A549 (cell line): ENCODE data around the gene THEM4. TPM values are rescaled to one million over a fixed set of nuclear protein-coding genes. Genes with fewer than 3 reads are reported as not detected.

ENCODE experiments used
- ATAC-seq, 2 experiments: fragments of 200-7000 bp in 1 of 2; fragments of >200 bp in 1 of 2; cut with Nextera tagmentation in 1 of 2; cut with Tn5 transposase in 1 of 2; 3 replicates each; pipeline versions ENCODE4 v1.8.0 to v1.9.1; 2018 to 2020; ENCODE audit warnings: mild to moderate bottlenecking in 1 of 2, moderate library complexity in 1 of 2
- CTCF ChIA-PET: fragments of 300-600 bp; sonication (Branson Sonifier 250); formaldehyde crosslinking; extraction: SDS; loops from one replicate; lab custom pipeline; 2021; ENCODE audit warnings: antibody characterized with exemption, inconsistent platforms; lab: Yijun Ruan, JAX
- POLR2A ChIA-PET: fragments of 350-600 bp; formaldehyde crosslinking; extraction: SDS; loops from one replicate; lab custom pipeline; 2021; ENCODE audit warnings: antibody characterized with exemption, inconsistent platforms; lab: Yijun Ruan, JAX
- DNase-seq, 2 experiments: peaks; one replicate each; pipeline versions ENCODE4 v3.0.0 to v3.0.0-alpha.2; 2011 to 2016; ENCODE audit warnings: low read depth in 1 of 2, low spot score in 1 of 2
- FAIRE-seq: peaks from 2 replicates; lab custom pipeline; 2011; peaks lifted over from hg19 to GRCh38; lab: Jason Lieb, UNC
- H3K27ac ChIP-seq, 2 experiments: fragments of >200 bp; sonication (Bioruptor Twin); formaldehyde crosslinking; 3 replicates each; pipeline ENCODE4 v1.5.1; 2016 to 2017
- H3K4me1 ChIP-seq: fragments of >200 bp; sonication (Bioruptor Twin); formaldehyde crosslinking; 3 replicates; pipeline ENCODE4 v1.6.1; 2016
- H3K4me2 ChIP-seq: fragments of >200 bp; sonication (Bioruptor Twin); formaldehyde crosslinking; 3 replicates; pipeline ENCODE4 v1.6.1; 2016
- H3K4me3 ChIP-seq: fragments of >200 bp; sonication (Bioruptor Twin); formaldehyde crosslinking; 3 replicates; pipeline ENCODE4 v1.5.1; 2016
- H3K9me3 ChIP-seq: fragments of >200 bp; sonication (Bioruptor Twin); formaldehyde crosslinking; 3 replicates; pipeline ENCODE4 v1.6.1; 2016
- ATOH8 ChIP-seq: fragments of 250-450 bp; sonication (Bioruptor Pico); IDR thresholded peaks from 2 replicates; pipeline ENCODE4 v1.5.0; 2020; ENCODE audit warnings: low read depth, mild to moderate bottlenecking, moderate library complexity
- CBX8 ChIP-seq: fragments of 200-600 bp; sonication (generic); IDR thresholded peaks from 2 replicates; pipeline ENCODE4 v1.6.1; 2016
- CTCF ChIP-seq: fragments of >200 bp; sonication (Bioruptor Twin); formaldehyde crosslinking; IDR thresholded peaks from 3 replicates; pipeline ENCODE4 v1.5.1; 2016
- E2F6 ChIP-seq: IDR thresholded peaks from 2 replicates; pipeline ENCODE4 v1.6.1; 2012; ENCODE audit warnings: low read depth, borderline replicate concordance
- EHF ChIP-seq: fragments of 250-450 bp; sonication (Bioruptor Pico); IDR thresholded peaks from 2 replicates; pipeline ENCODE4 v1.5.0; 2020; ENCODE audit warnings: mild to moderate bottlenecking
- EHMT2 ChIP-seq: fragments of 200-600 bp; sonication (generic); IDR thresholded peaks from 2 replicates; pipeline ENCODE4 v1.6.1; 2016; ENCODE audit warnings: antibody characterized with exemption, low read depth, mild to moderate bottlenecking, moderate library complexity
- ELK1 ChIP-seq: fragments of 150-350 bp; IDR thresholded peaks from 2 replicates; pipeline ENCODE4 v1.6.1; 2014; ENCODE audit warnings: low read depth, mild to moderate bottlenecking, low read length
- ESRRA ChIP-seq: fragments of 150-350 bp; IDR thresholded peaks from 2 replicates; pipeline ENCODE4 v1.6.1; 2014; ENCODE audit warnings: mild to moderate bottlenecking, low read length, borderline replicate concordance
- FOSB ChIP-seq: fragments of 250-450 bp; sonication (Bioruptor Pico); IDR thresholded peaks from 2 replicates; pipeline ENCODE4 v1.5.0; 2020; ENCODE audit warnings: mild to moderate bottlenecking, moderate library complexity
- HMGXB4 ChIP-seq: fragments of 250-450 bp; sonication (Bioruptor Pico); IDR thresholded peaks from 2 replicates; pipeline ENCODE4 v1.5.0; 2021; ENCODE audit warnings: mild to moderate bottlenecking, moderate library complexity, borderline replicate concordance
- HOXB13 ChIP-seq: fragments of 250-450 bp; sonication (Bioruptor Pico); IDR thresholded peaks from 2 replicates; pipeline ENCODE4 v1.5.0; 2020; ENCODE audit warnings: low read depth, mild to moderate bottlenecking, moderate library complexity
- HOXB5 ChIP-seq: fragments of 250-450 bp; sonication (Bioruptor Pico); IDR thresholded peaks from 2 replicates; pipeline ENCODE4 v1.5.0; 2020; ENCODE audit warnings: mild to moderate bottlenecking, moderate library complexity
- JUN ChIP-seq, 2 experiments: fragments of >200 bp; sonication (Bioruptor Twin); formaldehyde crosslinking; IDR thresholded peaks; 2 replicates in 1 of 2; 3 replicates in 1 of 2; pipeline ENCODE4 v1.6.1; 2016 to 2017
- MAFK ChIP-seq: fragments of 450-650 bp; IDR thresholded peaks from 2 replicates; pipeline ENCODE4 v1.6.1; 2014; ENCODE audit not compliant: partially characterized antibody
- MAX ChIP-seq: IDR thresholded peaks from 2 replicates; pipeline ENCODE4 v1.6.1; 2012
- MYC ChIP-seq: IDR thresholded peaks from 2 replicates; pipeline ENCODE4 v1.6.1; 2012; ENCODE audit warnings: mild to moderate bottlenecking, inconsistent platforms, low read length, improper control_type of control experiment, borderline replicate concordance
- NR3C1 ChIP-seq: fragments of >200 bp; sonication (Bioruptor Twin); formaldehyde crosslinking; IDR thresholded peaks from 3 replicates; pipeline ENCODE4 v1.6.1; 2017
- RAD21 ChIP-seq, 2 experiments: fragments of >200 bp in 1 of 2; sonication (Bioruptor Twin) in 1 of 2; formaldehyde crosslinking in 1 of 2; IDR thresholded peaks in 1 of 2; conservative IDR thresholded peaks in 1 of 2; 2 replicates in 1 of 2; 3 replicates in 1 of 2; pipeline ENCODE4 v1.6.1; 2012 to 2018; ENCODE audit warnings: inconsistent platforms in 1 of 2
- RNF2 ChIP-seq: fragments of 200-600 bp; sonication (generic); IDR thresholded peaks from 2 replicates; pipeline ENCODE4 v1.6.1; 2016; ENCODE audit warnings: low read depth, mild to moderate bottlenecking, antibody characterized with exemption, moderate library complexity, borderline replicate concordance
- SMC3 ChIP-seq: fragments of >200 bp; sonication (Bioruptor Twin); formaldehyde crosslinking; IDR thresholded peaks from 3 replicates; pipeline ENCODE4 v1.6.1; 2018; ENCODE audit warnings: inconsistent platforms
- SREBF2 ChIP-seq: fragments of 450-650 bp; IDR thresholded peaks from 2 replicates; pipeline ENCODE4 v1.6.1; 2014; ENCODE audit warnings: mild to moderate bottlenecking, moderate library complexity
- TP53 ChIP-seq: fragments of 250-450 bp; sonication (Bioruptor Pico); IDR thresholded peaks from 2 replicates; pipeline ENCODE4 v1.5.0; 2021; ENCODE audit warnings: mild to moderate bottlenecking, moderate library complexity
- ZFP36 ChIP-seq: fragments of 450-650 bp; IDR thresholded peaks from 2 replicates; pipeline ENCODE4 v1.6.1; 2014; ENCODE audit warnings: borderline replicate concordance; ENCODE audit not compliant: partially characterized antibody
- WGBS: methylation state at CpG from one replicate; pipeline ENCODE4 v1.1.6; 2017; ENCODE audit errors: missing lambda C conversion rate; 5-methylcytosine and 5-hydroxymethylcytosine counted together
- polyA plus RNA-seq, 4 experiments: library from polyadenylated mRNA; depleted of rRNA in 3 of 4; stranded (reverse); fragments of >200 nt; fragmentation: RNase III in 1 of 4; extraction: RNeasy Plus Mini Kit Qiagen cat#74134 plus additional on column Dnase treatment in 1 of 4; gene quantifications; 2 replicates in 3 of 4; 3 replicates in 1 of 4; pipeline ENCODE4 v1.2.3, GENCODE V29; 2011 to 2017
- TF ChIP-seq, protein P1 (sequence below): fragments of >200 bp; sonication (Bioruptor Twin); formaldehyde crosslinking; IDR thresholded peaks from 3 replicates; pipeline ENCODE4 v1.6.1; 2016
- TF ChIP-seq, protein P2 (sequence below): IDR thresholded peaks from 2 replicates; pipeline ENCODE4 v1.6.1; 2012

The THEM4 gene
- polyA plus RNA-seq, 2 of the 4 experiments (the other 2 are of a cell fraction) = 16.6 to 32.3 TPM

- TF ChIP-seq ELK1 (no peak), CBX8 (no peak), ZFP36 (no peak), RAD21 (conservative IDR thresholded peaks at IDR 0.05 in 1 of 2, IDR thresholded peaks at IDR 0.05 in 1 of 2) (no peak), HOXB13 (no peak), RNF2 (no peak), E2F6 (no peak), HMGXB4 (CRISPR knock-in tag) (no peak), TP53 (CRISPR knock-in tag) (no peak)
- TF ChIP-seq, protein P1, sequence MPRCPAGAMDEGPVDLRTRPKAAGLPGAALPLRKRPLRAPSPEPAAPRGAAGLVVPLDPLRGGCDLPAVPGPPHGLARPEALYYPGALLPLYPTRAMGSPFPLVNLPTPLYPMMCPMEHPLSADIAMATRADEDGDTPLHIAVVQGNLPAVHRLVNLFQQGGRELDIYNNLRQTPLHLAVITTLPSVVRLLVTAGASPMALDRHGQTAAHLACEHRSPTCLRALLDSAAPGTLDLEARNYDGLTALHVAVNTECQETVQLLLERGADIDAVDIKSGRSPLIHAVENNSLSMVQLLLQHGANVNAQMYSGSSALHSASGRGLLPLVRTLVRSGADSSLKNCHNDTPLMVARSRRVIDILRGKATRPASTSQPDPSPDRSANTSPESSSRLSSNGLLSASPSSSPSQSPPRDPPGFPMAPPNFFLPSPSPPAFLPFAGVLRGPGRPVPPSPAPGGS = no peak
- TF ChIP-seq, protein P2, sequence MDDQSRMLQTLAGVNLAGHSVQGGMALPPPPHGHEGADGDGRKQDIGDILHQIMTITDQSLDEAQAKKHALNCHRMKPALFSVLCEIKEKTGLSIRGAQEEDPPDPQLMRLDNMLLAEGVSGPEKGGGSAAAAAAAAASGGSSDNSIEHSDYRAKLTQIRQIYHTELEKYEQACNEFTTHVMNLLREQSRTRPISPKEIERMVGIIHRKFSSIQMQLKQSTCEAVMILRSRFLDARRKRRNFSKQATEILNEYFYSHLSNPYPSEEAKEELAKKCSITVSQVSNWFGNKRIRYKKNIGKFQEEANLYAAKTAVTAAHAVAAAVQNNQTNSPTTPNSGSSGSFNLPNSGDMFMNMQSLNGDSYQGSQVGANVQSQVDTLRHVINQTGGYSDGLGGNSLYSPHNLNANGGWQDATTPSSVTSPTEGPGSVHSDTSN = no peak
- ATAC-seq = no peak
- no peak for FAIRE-seq
- H3K4me1 ChIP-seq = peaks cover 20% of the 10 kb centered on the region
- DNase-seq = no peak
- no peak overlapping the region for H3K27ac ChIP-seq
- 67% methylated on average over 3 of the region's 9 CpGs for WGBS
- H3K4me2 ChIP-seq = no peak overlapping the region
- POLR2A ChIA-PET = no interaction called here
- no peak overlapping the region for H3K4me3 ChIP-seq
- CTCF ChIA-PET = interaction anchor here (0.6 to 1.4 kb wide), 2 partner anchors 9 to 363 kb away, joined by 5 to 6 read pairs; no protein-coding TSS in a partner anchor
- H3K9me3 ChIP-seq = no peaks in the 10 kb centered on the region
These were observed 81.5 kb downstream of the THEM4 start for GRCh38 chr1:151827853-151828252.

DNA sequence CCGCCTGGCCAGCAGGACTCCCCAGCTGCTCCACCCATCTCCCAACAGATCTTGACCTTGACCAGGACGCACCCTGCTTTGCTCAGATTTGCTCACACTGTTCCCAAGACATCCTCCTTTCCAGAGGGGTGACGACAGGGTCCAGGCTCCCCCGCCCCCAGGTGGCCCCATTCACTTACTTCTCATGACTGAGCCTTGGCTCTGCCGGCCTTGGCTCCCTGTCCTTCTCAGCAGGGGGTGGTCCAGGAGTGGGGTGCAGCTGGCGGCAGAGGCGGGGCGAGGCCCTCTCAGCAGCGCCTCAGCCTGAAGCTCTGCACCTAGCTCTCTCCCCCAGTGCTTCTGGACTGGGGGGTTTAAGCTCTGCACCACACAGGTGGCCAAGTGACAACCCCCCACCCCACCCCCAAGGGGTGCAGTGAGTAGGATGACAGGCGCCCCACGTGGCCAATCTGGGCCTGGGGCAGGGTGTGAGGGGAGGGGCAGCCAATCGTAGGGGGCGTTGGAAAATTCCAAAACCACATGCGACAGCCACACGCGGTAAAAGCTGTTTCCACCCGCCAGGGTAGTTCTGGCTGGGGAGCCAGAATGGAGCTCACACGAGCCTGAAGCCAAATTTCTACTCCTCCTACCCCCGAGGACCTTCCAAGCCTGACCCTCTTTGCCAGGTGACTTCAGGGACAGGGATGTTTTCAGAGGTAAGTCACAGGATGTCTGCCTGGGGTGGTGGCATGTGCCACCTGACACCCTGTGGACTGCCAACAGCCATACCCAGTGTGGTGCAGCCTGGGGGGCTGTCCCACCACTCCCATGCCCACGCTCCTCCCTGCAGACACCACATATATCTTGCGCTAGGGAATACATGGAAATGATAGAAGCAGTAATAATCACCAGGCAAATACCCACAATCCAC is 83.3 kb downstream of the THEM4 start:
- H3K4me3 ChIP-seq = no peak overlapping the region
- no peak overlapping the region for H3K27ac ChIP-seq
- H3K4me2 ChIP-seq = no peak overlapping the region
- ChIA-PET POLR2A (interaction anchor here (0.6 kb wide), 1 partner anchor 115 kb away, joined by 4 read pairs; no protein-coding TSS in a partner anchor), CTCF (interaction anchor here (1.1 to 8.7 kb wide), 2 partner anchors 11 to 14 kb away, joined by 3 to 77 read pairs; no protein-coding TSS in a partner anchor)
- no peaks in the 10 kb centered on the region for H3K9me3 ChIP-seq
- no peak for DNase-seq
- peaks cover 8% of the 10 kb centered on the region for H3K4me1 ChIP-seq
- 72% methylated on average over 19 of the region's 21 CpGs for WGBS
- no peak for ATAC-seq
- no peak for FAIRE-seq
- TF ChIP-seq SREBF2 = no peak
- TF ChIP-seq ESRRA = no peak
- TF ChIP-seq MAX = no peak
- no peak for TF ChIP-seq MYC
- no peak for TF ChIP-seq EHMT2
- TF ChIP-seq ATOH8 (CRISPR knock-in tag) = no peak
- TF ChIP-seq EHF = no peak
- TF ChIP-seq HOXB5 (CRISPR knock-in tag) = no peak
- TF ChIP-seq CTCF = no peak
- TF ChIP-seq MAFK = no peak
- TF ChIP-seq NR3C1 = no peak
- TF ChIP-seq SMC3 = no peak
- TF ChIP-seq CBX8 = no peak
- no peak for TF ChIP-seq TP53 (CRISPR knock-in tag)
- TF ChIP-seq FOSB (CRISPR knock-in tag) = no peak
- TF ChIP-seq JUN (IDR thresholded peaks at IDR 0.05) = no peak
